Dendritic cell treated with granulocyte-macrophage colony-stimulating factor and Interleukin-4, amounts not matched to agents 40 ng/mL and 50 ng/mL, for 4 days (primary cell): ENCODE results near the gene RAPGEF3.

Experiments
- H3K27ac Mint-ChIP-seq: one replicate; pipeline ENCODE4 v1.8.0; 2022; ENCODE audit warnings: mild to moderate bottlenecking, mixed read lengths
- H3K27me3 Mint-ChIP-seq: one replicate; pipeline ENCODE4 v1.8.0; 2022; ENCODE audit warnings: mild to moderate bottlenecking, mixed read lengths
- H3K36me3 Mint-ChIP-seq: one replicate; pipeline ENCODE4 v1.8.0; 2022; ENCODE audit warnings: low read depth, mixed read lengths
- H3K4me1 Mint-ChIP-seq: one replicate; pipeline ENCODE4 v1.8.0; 2022; ENCODE audit warnings: low read depth, mixed read lengths
- H3K4me3 Mint-ChIP-seq: one replicate; pipeline ENCODE4 v1.8.0; 2022; ENCODE audit warnings: mild to moderate bottlenecking, moderate library complexity, mixed read lengths
- H3K9me3 Mint-ChIP-seq: one replicate; pipeline ENCODE4 v1.8.0; 2022; ENCODE audit warnings: mixed read lengths
- intact Hi-C: fragments of 100-400 bp; cut with micrococcal nuclease; formaldehyde crosslinking; loops from one replicate; pipeline ENCODE4 v1.15.0; 2022

Gene RAPGEF3

GRCh38 chr12:47785887-47786661 lies 27.4 kb upstream of the RAPGEF3 start:
- peaks cover 100% of the 10 kb centered on the region for H3K36me3 Mint-ChIP-seq
- H3K4me3 Mint-ChIP-seq: no peak overlapping the region
- no peaks in the 10 kb centered on the region for H3K27me3 Mint-ChIP-seq
- intact Hi-C loops: no loop called here
- H3K4me1 Mint-ChIP-seq: peaks cover 8% of the 10 kb centered on the region
- H3K27ac Mint-ChIP-seq: no peak overlapping the region
- no peaks in the 10 kb centered on the region for H3K9me3 Mint-ChIP-seq

DNA sequence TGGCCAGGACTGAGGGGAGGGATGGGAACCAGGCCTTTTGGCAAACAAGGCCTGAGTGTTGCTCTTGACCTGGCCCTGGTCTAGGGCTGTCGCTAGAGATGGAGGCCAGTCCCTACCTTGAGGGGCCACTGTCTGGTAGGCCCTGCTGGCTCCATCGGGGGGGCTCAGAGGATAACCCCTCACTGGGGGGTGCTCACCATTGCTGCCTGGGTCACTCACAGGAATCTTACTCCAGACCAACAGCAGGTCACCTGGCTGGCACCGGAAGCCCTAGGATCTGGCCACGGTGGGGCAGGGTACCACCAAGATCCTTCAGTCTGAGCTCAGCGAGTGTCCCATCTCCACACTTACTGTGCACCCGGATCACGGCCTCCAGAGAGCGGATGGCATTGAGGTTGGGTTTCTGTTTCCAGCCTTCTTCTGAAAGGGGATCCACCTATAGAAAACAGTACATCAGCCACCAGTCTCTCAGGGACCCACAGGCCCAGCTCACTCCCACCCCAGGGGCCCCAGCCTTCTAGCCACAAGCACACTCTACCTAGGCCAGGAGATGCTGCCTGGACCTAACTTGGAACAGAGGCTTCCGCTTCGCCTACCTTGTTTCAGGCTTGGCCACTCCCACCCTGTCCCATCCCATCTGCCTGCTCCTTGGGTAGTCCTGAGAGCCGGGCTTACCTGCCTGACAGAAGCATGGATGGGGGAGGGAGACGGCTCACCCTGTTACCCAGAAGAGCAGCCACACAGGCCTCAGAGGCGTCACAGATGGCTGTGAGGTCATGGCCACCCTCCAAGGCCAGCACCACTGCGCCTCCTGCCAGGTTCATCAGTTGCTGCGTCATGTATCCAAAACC lies 26.6 kb upstream of the RAPGEF3 start:
- intact Hi-C loops: no loop called here
- Mint-ChIP-seq H3K4me3 (no peak overlapping the region), H3K27me3 (no peaks in the 10 kb centered on the region), H3K36me3 (peaks cover 100% of the 10 kb centered on the region), H3K27ac (no peak overlapping the region), H3K4me1 (peaks cover 2% of the 10 kb centered on the region), H3K9me3 (no peaks in the 10 kb centered on the region)

- Mint-ChIP-seq H3K9me3 (no peaks in the 10 kb centered on the region), H3K36me3 (peaks cover 95% of the 10 kb centered on the region), H3K27ac (no peak overlapping the region), H3K27me3 (no peaks in the 10 kb centered on the region), H3K4me3 (no peak overlapping the region), H3K4me1 (peaks cover 1% of the 10 kb centered on the region)
- intact Hi-C loops: no loop called here
Observed at GRCh38 chr12:47783821-47784819, 25.4 kb upstream of the RAPGEF3 start.

- H3K36me3 Mint-ChIP-seq: peaks cover 85% of the 10 kb centered on the region
- peak overlapping the region; percentile 20 for H3K27ac Mint-ChIP-seq
- no peak overlapping the region for H3K4me3 Mint-ChIP-seq
- H3K9me3 Mint-ChIP-seq: no peaks in the 10 kb centered on the region
- H3K4me1 Mint-ChIP-seq: peaks cover 8% of the 10 kb centered on the region
- intact Hi-C loops: no loop called here
- no peaks in the 10 kb centered on the region for H3K27me3 Mint-ChIP-seq
Observed at GRCh38 chr12:47783024-47783755, 24.5 kb upstream of the RAPGEF3 start.

- H3K27me3 Mint-ChIP-seq: no peaks in the 10 kb centered on the region
- H3K9me3 Mint-ChIP-seq: no peaks in the 10 kb centered on the region
- intact Hi-C loops: no loop called here
- peaks cover 16% of the 10 kb centered on the region for H3K4me1 Mint-ChIP-seq
- peak overlapping the region; percentile 20 for H3K27ac Mint-ChIP-seq
- H3K36me3 Mint-ChIP-seq: peaks cover 77% of the 10 kb centered on the region
- no peak overlapping the region for H3K4me3 Mint-ChIP-seq
Observed at GRCh38 chr12:47782372-47782770, 23.7 kb upstream of the RAPGEF3 start.

GRCh38 chr12:47781479-47782371 lies 23.0 kb upstream of the RAPGEF3 start:
- intact Hi-C loops: no loop called here
- peaks cover 71% of the 10 kb centered on the region for H3K36me3 Mint-ChIP-seq
- H3K9me3 Mint-ChIP-seq: no peaks in the 10 kb centered on the region
- H3K27me3 Mint-ChIP-seq: no peaks in the 10 kb centered on the region
- peak overlapping the region; percentile 40 for H3K27ac Mint-ChIP-seq
- peaks cover 22% of the 10 kb centered on the region for H3K4me1 Mint-ChIP-seq
- no peak overlapping the region for H3K4me3 Mint-ChIP-seq

GRCh38 chr12:47779943-47780504 lies 21.3 kb upstream of the RAPGEF3 start:
- H3K27me3 Mint-ChIP-seq: no peaks in the 10 kb centered on the region
- no peak overlapping the region for H3K27ac Mint-ChIP-seq
- H3K4me1 Mint-ChIP-seq: peaks cover 39% of the 10 kb centered on the region
- intact Hi-C loops: loop anchor here (1.0 to 5.0 kb wide), 4 partner anchors 21 to 128 kb away; partner anchors contain the start of gene RAPGEF3
- peaks cover 54% of the 10 kb centered on the region for H3K36me3 Mint-ChIP-seq
- H3K4me3 Mint-ChIP-seq: no peak overlapping the region
- H3K9me3 Mint-ChIP-seq: no peaks in the 10 kb centered on the region

DNA sequence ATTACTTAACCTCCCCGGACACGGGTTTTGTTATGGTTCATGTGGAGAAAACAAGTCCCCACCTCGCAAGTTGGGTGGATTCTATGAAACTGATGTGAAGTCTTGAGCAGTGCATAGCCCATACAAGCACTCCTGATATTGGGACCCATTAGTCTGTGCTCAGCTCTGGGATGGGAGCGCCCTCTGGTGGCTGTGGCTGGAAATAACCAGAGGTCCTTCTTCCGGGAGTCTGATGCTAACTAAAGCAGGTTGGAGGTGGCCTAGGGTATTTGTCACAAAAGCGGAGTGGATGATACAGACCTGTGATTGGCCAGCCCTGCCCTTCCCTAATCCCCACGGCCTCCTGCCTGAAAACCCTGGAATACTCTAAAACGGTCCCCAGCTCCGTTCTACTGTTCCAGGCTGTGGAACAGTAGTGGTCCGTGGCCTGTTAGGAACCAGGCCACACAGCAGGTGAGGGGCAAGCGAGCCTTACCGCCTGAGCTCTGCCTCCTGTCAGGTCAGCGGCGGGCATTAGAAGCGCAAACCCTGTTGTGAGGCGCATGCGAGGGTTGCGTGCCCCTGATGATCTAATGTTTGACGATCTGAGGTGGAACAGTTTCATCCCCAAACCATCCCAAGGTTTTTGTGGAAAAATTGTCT lies 20.7 kb upstream of the RAPGEF3 start:
- Mint-ChIP-seq H3K27me3 (no peaks in the 10 kb centered on the region), H3K4me1 (peaks cover 45% of the 10 kb centered on the region), H3K9me3 (no peaks in the 10 kb centered on the region), H3K4me3 (no peak overlapping the region), H3K36me3 (peaks cover 48% of the 10 kb centered on the region), H3K27ac (no peak overlapping the region)
- intact Hi-C loops: loop anchor here (1.0 to 5.0 kb wide), 4 partner anchors 21 to 127 kb away; partner anchors contain the start of gene RAPGEF3

DNA sequence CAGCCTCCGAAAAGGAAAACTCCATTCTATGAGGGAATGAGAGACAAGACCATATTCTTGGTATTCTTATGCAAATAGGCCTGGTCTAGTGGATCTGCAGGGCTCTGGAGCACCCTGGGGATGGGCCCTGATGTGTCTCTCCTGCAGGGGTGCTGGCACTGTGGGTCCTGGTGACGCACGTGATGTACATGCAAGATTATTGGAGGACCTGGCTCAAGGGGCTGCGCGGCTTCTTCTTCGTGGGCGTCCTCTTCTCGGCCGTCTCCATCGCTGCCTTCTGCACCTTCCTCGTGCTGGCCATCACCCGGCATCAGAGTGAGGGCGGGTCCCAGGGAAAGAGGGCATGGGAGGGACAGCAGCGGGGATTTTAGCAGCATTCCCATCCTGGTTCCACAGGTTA lies 20.2 kb upstream of the RAPGEF3 start:
- intact Hi-C loops: loop anchor here (1.0 to 5.0 kb wide), 4 partner anchors 20 to 127 kb away; partner anchors contain the start of gene RAPGEF3
- Mint-ChIP-seq H3K36me3 (peaks cover 43% of the 10 kb centered on the region), H3K4me1 (peaks cover 51% of the 10 kb centered on the region), H3K4me3 (no peak overlapping the region), H3K27ac (no peak overlapping the region), H3K27me3 (no peaks in the 10 kb centered on the region), H3K9me3 (no peaks in the 10 kb centered on the region)

GRCh38 chr12:47777741-47778558 lies 19.3 kb upstream of the RAPGEF3 start:
- Mint-ChIP-seq H3K4me3 (peak overlapping the region; percentile 17), H3K27ac (peak overlapping the region; percentile 89), H3K27me3 (no peaks in the 10 kb centered on the region), H3K36me3 (peaks cover 39% of the 10 kb centered on the region), H3K9me3 (no peaks in the 10 kb centered on the region), H3K4me1 (peaks cover 56% of the 10 kb centered on the region)
- intact Hi-C loops: loop anchor here (2.0 to 5.0 kb wide), 3 partner anchors 19 to 126 kb away; partner anchors contain the start of gene RAPGEF3

GRCh38 chr12:47777151-47777550 lies 18.5 kb upstream of the RAPGEF3 start:
- peaks cover 3% of the 10 kb centered on the region for H3K27me3 Mint-ChIP-seq
- intact Hi-C loops: loop anchor here (2.0 to 5.0 kb wide), 2 partner anchors 58 to 125 kb away; no protein-coding TSS in a partner anchor
- peaks cover 31% of the 10 kb centered on the region for H3K36me3 Mint-ChIP-seq
- H3K4me1 Mint-ChIP-seq: peaks cover 60% of the 10 kb centered on the region
- no peaks in the 10 kb centered on the region for H3K9me3 Mint-ChIP-seq
- peak overlapping the region; percentile 26 for H3K4me3 Mint-ChIP-seq
- peak overlapping the region; percentile 89 for H3K27ac Mint-ChIP-seq
